NT2/D1 (cell line): Measurements from ENCODE around the gene TBATA.

Source experiments
- YY1 ChIP-seq: IDR thresholded peaks from 2 replicates; pipeline ENCODE4 v1.6.1; 2011; ENCODE audit not compliant: insufficient read length, insufficient read depth
- ZNF274 ChIP-seq: IDR thresholded peaks from 2 replicates; pipeline ENCODE4 v1.6.1; 2011; ENCODE audit warnings: mild to moderate bottlenecking, low read depth, low read length

DNA sequence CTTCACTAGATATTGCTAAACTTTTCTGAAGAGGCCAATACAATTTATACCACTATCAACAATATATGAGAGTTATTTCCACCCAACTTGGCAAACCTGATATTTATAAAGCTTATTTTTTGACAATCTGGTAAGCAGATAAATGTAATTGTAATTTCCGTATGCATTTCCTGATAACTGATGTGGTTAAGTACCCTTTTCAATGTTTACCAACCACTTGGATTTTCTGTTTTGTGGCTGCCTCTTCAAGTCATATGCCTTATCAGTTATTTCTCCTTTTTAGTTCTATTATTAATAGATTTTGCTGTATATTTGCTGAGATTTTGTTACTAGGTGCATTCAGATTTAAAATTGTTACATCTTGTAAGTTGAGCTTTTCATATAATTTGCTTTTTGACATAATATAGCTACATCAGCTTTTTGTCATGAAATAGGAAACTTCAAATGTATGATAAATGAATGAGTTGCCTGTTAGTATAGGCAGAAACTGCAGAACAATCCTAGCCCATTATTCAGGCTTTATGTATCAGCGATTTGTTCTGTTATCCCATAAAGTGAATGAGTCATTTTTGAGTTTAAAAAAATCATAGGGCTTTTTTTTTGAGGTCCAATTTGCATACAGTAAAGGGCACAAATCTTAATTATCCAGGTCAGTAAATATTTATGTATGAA, 42.0 kb upstream of the TBATA start:
- TF ChIP-seq YY1 (no peak), ZNF274 (no peak)
